C4-2B (cell line): ENCODE measurements around the gene ANKRD34A.

ENCODE experiments used
- H3K27ac ChIP-seq: fragments of 450-650 bp; 2 replicates; pipeline ENCODE4 v1.5.1; 2017
- CTCF ChIP-seq: fragments of 450-650 bp; conservative IDR thresholded peaks from 2 replicates; pipeline ENCODE4 v1.5.1; 2017; ENCODE audit warnings: mild to moderate bottlenecking
- ZFX ChIP-seq: fragments of 450-650 bp; IDR thresholded peaks from 2 replicates; pipeline ENCODE4 v1.6.1; 2017

ANKRD34A gene

DNA sequence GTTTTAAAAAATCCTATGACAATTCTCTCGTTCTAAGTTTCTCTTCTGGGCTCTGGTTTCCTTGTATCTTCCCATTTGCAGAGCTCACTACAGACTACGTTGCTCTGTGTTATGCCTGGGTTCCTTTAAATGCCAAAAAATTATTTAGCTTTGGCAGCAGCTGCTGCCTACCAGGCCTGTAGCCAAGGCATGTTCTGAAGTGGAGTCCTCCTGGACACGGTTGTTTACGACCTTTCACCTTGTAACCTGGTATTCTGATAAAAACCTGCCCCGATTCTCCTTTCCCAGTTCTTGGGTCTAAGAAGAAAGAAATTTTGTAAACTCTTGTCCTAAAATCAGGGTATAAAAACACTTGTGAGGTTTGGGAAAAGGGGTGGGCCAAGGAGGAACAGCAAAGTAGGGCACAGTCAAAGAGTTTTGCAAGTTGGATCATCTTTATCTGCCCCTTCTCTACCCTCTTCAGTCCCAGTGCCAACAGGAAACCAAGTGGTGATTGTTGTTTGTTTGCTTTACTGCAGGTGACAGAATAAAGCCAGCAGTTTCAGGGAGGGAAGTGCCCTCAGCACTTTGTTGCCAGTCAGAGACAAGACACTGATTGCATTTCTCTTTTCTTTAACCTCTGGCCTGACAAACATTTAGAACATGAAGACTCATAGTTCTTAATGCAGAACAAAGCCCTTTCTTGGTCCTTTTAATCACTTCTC, 35.1 kb upstream of the ANKRD34A start:
- TF ChIP-seq CTCF (no peak), ZFX (no peak)
- peak overlapping the region; percentile 73 for H3K27ac ChIP-seq

GRCh38 chr1:145997718-145998023, 33.3 kb upstream of the ANKRD34A start:
- H3K27ac ChIP-seq: no peak overlapping the region
- TF ChIP-seq CTCF (no peak), ZFX (no peak)

- H3K27ac ChIP-seq: peak overlapping the region; percentile 92
- TF ChIP-seq CTCF (no peak), ZFX (no peak)
Observed at GRCh38 chr1:145997016-145997717, 32.8 kb upstream of the ANKRD34A start.

DNA sequence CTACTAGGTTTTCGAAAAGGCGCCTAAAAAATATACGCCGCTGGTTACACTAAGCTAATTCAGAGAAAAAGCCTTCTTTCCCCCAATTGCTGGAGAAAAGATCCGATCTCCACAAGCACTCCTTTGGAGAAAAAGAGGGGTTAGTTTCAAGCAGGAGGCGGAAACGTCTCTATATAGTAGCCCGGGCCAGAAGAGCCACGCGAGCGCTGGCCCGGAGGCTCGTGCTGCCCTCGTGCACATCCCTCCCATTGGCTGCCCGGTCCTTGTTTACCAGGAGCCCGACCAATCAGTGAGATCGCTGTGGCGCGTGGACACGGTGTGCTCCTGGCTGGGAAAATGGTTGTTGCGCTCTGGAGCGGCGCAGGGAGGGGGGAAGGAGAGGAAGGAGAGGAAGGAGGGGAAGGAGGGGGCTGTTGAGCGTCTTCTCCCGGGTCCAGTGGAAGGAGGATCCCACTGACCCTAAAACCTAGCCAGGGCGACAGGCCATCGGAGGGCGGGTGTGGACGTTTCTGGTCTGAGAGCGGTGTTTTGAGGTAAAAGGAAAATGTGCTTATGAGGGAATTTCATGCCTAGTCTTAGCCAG, 32.1 kb upstream of the ANKRD34A start, which contains the start of gene TXNIP:
TSS of gene TXNIP (minus strand) at position 147 of the 583 bp plus-strand sequence. CDS start 313 bp downstream, outside the sequence.
- peak within 1 kb of the TSS; percentile 92 for H3K27ac ChIP-seq
- TF ChIP-seq CTCF (no peak), ZFX (no peak)

DNA sequence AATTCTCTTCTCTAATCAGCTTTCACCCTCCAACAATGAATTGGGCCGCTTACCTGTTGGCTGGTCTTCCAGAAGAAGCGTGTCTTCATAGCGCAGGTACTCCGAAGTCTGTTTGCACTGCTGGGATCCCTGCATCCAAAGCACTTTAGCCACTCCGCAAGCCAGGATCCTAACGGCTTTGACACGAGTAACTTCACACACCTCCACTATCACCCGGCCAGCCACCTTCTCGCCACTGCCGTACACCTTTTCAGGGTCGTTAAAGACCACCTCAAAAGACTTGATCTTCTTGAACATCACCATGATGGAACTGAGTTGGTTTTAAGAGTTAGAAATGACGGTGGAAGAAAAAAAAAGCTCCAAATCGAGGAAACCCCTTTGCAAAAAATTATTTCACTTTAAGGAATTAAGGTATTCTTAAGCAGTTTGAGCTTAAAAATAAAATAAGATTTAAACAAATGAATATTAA, 31.6 kb upstream of the ANKRD34A start:
- H3K27ac ChIP-seq: peak overlapping the region; percentile 92

GRCh38 chr1:145995148-145995881, 30.9 kb upstream of the ANKRD34A start:
- H3K27ac ChIP-seq: peak overlapping the region; percentile 92
- TF ChIP-seq ZFX (no peak), CTCF (no peak)

More for the DNA sequence above, 31.6 kb upstream of the ANKRD34A start:
- no peak for TF ChIP-seq ZFX
- no peak for TF ChIP-seq CTCF
